Measurements from ENCODE around the gene PRDM16. TPM values are rescaled to one million over a fixed set of nuclear protein-coding genes. Genes with fewer than 3 reads are reported as not detected.

The PRDM16 gene
- total and polyA plus RNA-seq, 2 of the 4 experiments (the other 2 are of a cell fraction): 0.02 TPM; not detected in 1

- Histone ChIP-seq H2BK120ac (ENCODE audit: low read depth, low read length) (no peak overlapping the region), H2BK20ac (ENCODE audit: low read depth, low read length) (no peak overlapping the region), H3K27me3 (ENCODE audit: control insufficient read depth, insufficient read depth, low read length) (peaks cover 63% of the 10 kb centered on the region), H2AK5ac (ENCODE audit: low read depth, low read length) (no peak overlapping the region), H3K9me1 (ENCODE audit: insufficient read depth, low read length) (no peaks in the 10 kb centered on the region), H3K9me3 (ENCODE audit: control insufficient read depth, insufficient read depth, low read length) (no peaks in the 10 kb centered on the region), H3K4me3 (ENCODE audit: insufficient read depth, low read depth, low read length) (no peak overlapping the region), H3K79me1 (ENCODE audit: low read depth in 1 of 2, low read length in 2 of 2) (no peaks in the 10 kb centered on the region), H2BK15ac (ENCODE audit: low read depth, low read length) (no peak overlapping the region), H4K91ac (ENCODE audit: insufficient read depth, low read depth, low read length) (no peak overlapping the region), H2AK9ac (replicated peaks; ENCODE audit: low read depth, low read length, poor library complexity) (no peak overlapping the region), H4K8ac (ENCODE audit: low read depth in 2 of 2, low read length in 2 of 2) (no peak overlapping the region), H3K4me2 (ENCODE audit: low read depth, low read length) (no peak overlapping the region), H3K14ac (replicated peaks; ENCODE audit: low read depth, low read length) (no peak overlapping the region), H3K56ac (ENCODE audit: extremely low read depth, insufficient read depth, low read length) (no peak overlapping the region), H3K36me3 (ENCODE audit: control insufficient read depth, insufficient read depth, low read length) (no peaks in the 10 kb centered on the region), H3K18ac (ENCODE audit: low read depth, low read length) (no peak overlapping the region), H3K4me1 (ENCODE audit: control insufficient read depth, insufficient read depth, low read length) (peaks cover 2% of the 10 kb centered on the region; the same call in 1 of the 2 replicates), H2AFZ (replicated peaks; ENCODE audit: low read length, poor library complexity) (no peak overlapping the region), H4K20me1 (ENCODE audit: insufficient read depth, low read length) (no peaks in the 10 kb centered on the region), H3K4ac (ENCODE audit: low read depth, low read length) (no peak overlapping the region), H4K5ac (ENCODE audit: low read depth, low read length) (no peak overlapping the region), H3K27ac (ENCODE audit: insufficient read depth, low read length) (no peak overlapping the region), H3K23ac (ENCODE audit: low read depth, low read length) (no peak overlapping the region), H3K9ac (ENCODE audit: low read depth, low read length) (no peak overlapping the region), H2BK5ac (ENCODE audit: low read depth, low read length, poor library complexity, severe bottlenecking) (no peak overlapping the region)
- WGBS, 2 experiments (ENCODE audit: extremely low coverage in 2 of 2, insufficient read length in 1 of 2): 0% methylated on average over 6 of the region's 17 CpGs; no CpG with 5 or more reads in 1 of the 2 experiments
- POLR2A ChIA-PET (ENCODE audit: unreplicated experiment): no interaction called here
- ATAC-seq (ENCODE audit: low read depth) (no peak), DNase-seq (no peak)
- intact Hi-C loops (cut with micrococcal nuclease): loop anchor here (10.0 kb wide), 1 partner anchor 250 kb away; no protein-coding TSS in a partner anchor
- CTCF ChIA-PET: no interaction called here
- dilution Hi-C loops (cut with HindIII; ENCODE audit: low sequenced_read_pairs, unreplicated experiment): no loop called here
- in situ Hi-C loops (cut with MboI; ENCODE audit: low sequenced_read_pairs): loop anchor here (25.0 kb wide), 1 partner anchor 627 kb away; no protein-coding TSS in a partner anchor
- BruUV-seq (replicated peaks): no TSS peak
- no peak for TF ChIP-seq POLR2A (IDR thresholded peaks at IDR 0.05; ENCODE audit: low read depth, low read length)
- no peak for TF ChIP-seq MAZ (IDR thresholded peaks at IDR 0.05; ENCODE audit: borderline replicate concordance, low read depth, low read length)
- TF ChIP-seq, protein P1, sequence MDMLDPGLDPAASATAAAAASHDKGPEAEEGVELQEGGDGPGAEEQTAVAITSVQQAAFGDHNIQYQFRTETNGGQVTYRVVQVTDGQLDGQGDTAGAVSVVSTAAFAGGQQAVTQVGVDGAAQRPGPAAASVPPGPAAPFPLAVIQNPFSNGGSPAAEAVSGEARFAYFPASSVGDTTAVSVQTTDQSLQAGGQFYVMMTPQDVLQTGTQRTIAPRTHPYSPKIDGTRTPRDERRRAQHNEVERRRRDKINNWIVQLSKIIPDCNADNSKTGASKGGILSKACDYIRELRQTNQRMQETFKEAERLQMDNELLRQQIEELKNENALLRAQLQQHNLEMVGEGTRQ (IDR thresholded peaks at IDR 0.05; ENCODE audit: low read depth, low read length): no peak
- no peak for TF ChIP-seq FOS (IDR thresholded peaks at IDR 0.05; ENCODE audit: low read depth, low read length)
- no peak for TF ChIP-seq MXI1 (IDR thresholded peaks at IDR 0.05; ENCODE audit: borderline replicate concordance, low read depth, low read length)
- TF ChIP-seq MAFK (IDR thresholded peaks at IDR 0.05; ENCODE audit: low read depth, low read length): no peak
- TF ChIP-seq RCOR1 (IDR thresholded peaks at IDR 0.05; ENCODE audit: insufficient replicate concordance, low read length): no peak
- TF ChIP-seq SMC3 (IDR thresholded peaks at IDR 0.05; ENCODE audit: low read depth, low read length): no peak
- no peak for TF ChIP-seq RAD21 (IDR thresholded peaks at IDR 0.05; ENCODE audit: low read length)
- TF ChIP-seq NFE2L2 (IDR thresholded peaks at IDR 0.05; ENCODE audit: low read depth, low read length): no peak
- TF ChIP-seq CEBPB (IDR thresholded peaks at IDR 0.05; ENCODE audit: low read depth, low read length): no peak
These were observed 4.6 kb upstream of the PRDM16 start for GRCh38 chr1:3064296-3064850.
